ENCODE measurements around the gene ARL6IP6. TPM values are rescaled to one million over a fixed set of nuclear protein-coding genes. Genes with fewer than 3 reads are reported as not detected.

Gene ARL6IP6
- polyA plus RNA-seq, 1 of the 3 experiments (the other 2 are of a cell fraction), result 25.8 TPM

DNA sequence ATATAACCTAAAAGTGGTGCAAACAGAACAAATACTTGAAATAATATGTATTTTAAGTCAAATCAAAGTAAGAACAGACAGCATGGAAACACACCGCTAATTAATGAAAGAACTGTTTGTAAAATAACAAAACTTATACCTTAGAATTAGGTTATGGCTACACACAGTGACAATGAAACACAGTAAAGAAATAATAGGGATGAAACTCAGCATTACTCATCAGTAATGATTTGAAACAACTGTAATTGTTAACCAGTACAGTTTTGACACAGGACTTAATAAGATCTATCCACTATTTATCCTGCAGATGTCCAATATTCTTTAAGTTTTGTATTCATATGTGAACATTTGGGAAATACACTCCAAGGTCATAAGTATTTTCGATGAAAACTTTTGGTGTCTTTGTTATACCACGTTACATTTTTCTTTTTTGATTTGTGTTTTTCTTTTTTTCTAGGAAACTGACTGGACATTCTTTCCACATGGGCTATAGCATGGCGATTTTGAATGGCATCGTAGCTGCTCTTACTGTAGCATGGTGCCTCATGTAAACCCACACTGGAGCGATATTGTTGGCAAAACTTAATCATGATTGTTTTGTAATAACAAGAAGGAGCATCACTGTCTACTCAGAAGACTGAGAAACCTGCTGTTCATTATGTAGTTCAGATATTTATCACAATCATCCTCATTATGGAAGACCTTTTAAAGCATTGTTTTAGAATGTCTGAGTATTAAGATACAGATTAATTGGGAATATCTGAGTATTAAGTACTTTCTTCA is 41.1 kb downstream of the ARL6IP6 start:
- Histone ChIP-seq H2AFZ (ENCODE audit: low read depth) (no peak overlapping the region), H3K79me2 (ENCODE audit: insufficient read depth) (no peaks in the 10 kb centered on the region), H3K9me3 (no peaks in the 10 kb centered on the region), H3K36me3 (replicated peaks in 1 of 2; ENCODE audit: control insufficient read depth in 1 of 2, insufficient read depth in 2 of 2, low read length in 1 of 2) (peaks cover 28 to 49% of the 10 kb centered on the region in 2 experiments), H3K9me2 (no peaks in the 10 kb centered on the region), H3K27me3 (ENCODE audit: insufficient read depth) (no peaks in the 10 kb centered on the region), H3K4me2 (no peak overlapping the region), H3K4me1 (ENCODE audit: control insufficient read depth in 1 of 2, insufficient read depth in 2 of 2, low read depth in 1 of 2, low read length in 1 of 2) (peaks cover 0 to 2% of the 10 kb centered on the region in 2 experiments; a peak in 1 of 4 replicates), H3F3A (replicated peaks; ENCODE audit: insufficient read depth) (peaks cover 6% of the 10 kb centered on the region), H3K27ac (ENCODE audit: low read depth in 2 of 2, low read length in 1 of 2) (no peak overlapping the region), H3K9ac (no peak overlapping the region), H3K4me3 (ENCODE audit: low read depth in 2 of 2, low read length in 1 of 2) (no peak overlapping the region), H4K20me1 (ENCODE audit: insufficient read depth) (no peaks in the 10 kb centered on the region)
- WGBS (ENCODE audit: low lambda C conversion rate), result 98% methylated on average over 6 of the region's 6 CpGs
- ChIA-PET CTCF (interaction anchor here (0.6 to 1.1 kb wide), 2 partner anchors 13 to 1136 kb away, joined by 3 read pairs; no protein-coding TSS in a partner anchor), POLR2A (no interaction called here)
- no peak for TF ChIP-seq PBX3 (IDR thresholded peaks at IDR 0.05)
- no peak for TF ChIP-seq IRF3 (IDR thresholded peaks at IDR 0.05; ENCODE audit: low read depth, low read length)
- TF ChIP-seq YY1 (IDR thresholded peaks at IDR 0.05; ENCODE audit: low read depth), result no peak
- TF ChIP-seq TCF12 (IDR thresholded peaks at IDR 0.05), result no peak
- no peak for TF ChIP-seq SIN3A (IDR thresholded peaks at IDR 0.05; ENCODE audit: borderline replicate concordance, low read depth, low read length)
- TF ChIP-seq NRF1 (IDR thresholded peaks at IDR 0.05; ENCODE audit: low read depth, low read length), result no peak
- TF ChIP-seq RFX5 (IDR thresholded peaks at IDR 0.05; ENCODE audit: low read length), result no peak
- TF ChIP-seq USF2 (IDR thresholded peaks at IDR 0.05; ENCODE audit: borderline replicate concordance, low read depth, low read length), result no peak
- no peak for TF ChIP-seq EZH2phosphoT487 (IDR thresholded peaks at IDR 0.05; ENCODE audit: borderline replicate concordance, low read depth)
- no peak for TF ChIP-seq TAF1 (IDR thresholded peaks at IDR 0.05; ENCODE audit: borderline replicate concordance, low read depth, low read length)
- no peak for TF ChIP-seq TEAD4 (IDR thresholded peaks at IDR 0.05; ENCODE audit: borderline replicate concordance, insufficient read depth)
- TF ChIP-seq, protein P1, sequence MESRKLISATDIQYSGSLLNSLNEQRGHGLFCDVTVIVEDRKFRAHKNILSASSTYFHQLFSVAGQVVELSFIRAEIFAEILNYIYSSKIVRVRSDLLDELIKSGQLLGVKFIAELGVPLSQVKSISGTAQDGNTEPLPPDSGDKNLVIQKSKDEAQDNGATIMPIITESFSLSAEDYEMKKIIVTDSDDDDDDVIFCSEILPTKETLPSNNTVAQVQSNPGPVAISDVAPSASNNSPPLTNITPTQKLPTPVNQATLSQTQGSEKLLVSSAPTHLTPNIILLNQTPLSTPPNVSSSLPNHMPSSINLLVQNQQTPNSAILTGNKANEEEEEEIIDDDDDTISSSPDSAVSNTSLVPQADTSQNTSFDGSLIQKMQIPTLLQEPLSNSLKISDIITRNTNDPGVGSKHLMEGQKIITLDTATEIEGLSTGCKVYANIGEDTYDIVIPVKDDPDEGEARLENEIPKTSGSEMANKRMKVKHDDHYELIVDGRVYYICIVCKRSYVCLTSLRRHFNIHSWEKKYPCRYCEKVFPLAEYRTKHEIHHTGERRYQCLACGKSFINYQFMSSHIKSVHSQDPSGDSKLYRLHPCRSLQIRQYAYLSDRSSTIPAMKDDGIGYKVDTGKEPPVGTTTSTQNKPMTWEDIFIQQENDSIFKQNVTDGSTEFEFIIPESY (IDR thresholded peaks at IDR 0.05; ENCODE audit: borderline replicate concordance, low read depth), result no peak
- TF ChIP-seq NFIC (IDR thresholded peaks at IDR 0.05; ENCODE audit: borderline replicate concordance), result no peak
- no peak for TF ChIP-seq EP300 (IDR thresholded peaks at IDR 0.05; ENCODE audit: borderline replicate concordance in 1 of 2, low read depth in 1 of 2, low read length in 1 of 2)
- TF ChIP-seq, protein P2, sequence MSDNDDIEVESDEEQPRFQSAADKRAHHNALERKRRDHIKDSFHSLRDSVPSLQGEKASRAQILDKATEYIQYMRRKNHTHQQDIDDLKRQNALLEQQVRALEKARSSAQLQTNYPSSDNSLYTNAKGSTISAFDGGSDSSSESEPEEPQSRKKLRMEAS (IDR thresholded peaks at IDR 0.05; ENCODE audit: low read depth), result no peak
- no peak for TF ChIP-seq MXI1 (IDR thresholded peaks at IDR 0.05; ENCODE audit: low read depth, low read length)
- no peak for TF ChIP-seq GATA2 (CRISPR knock-in tag; IDR thresholded peaks at IDR 0.05)
- TF ChIP-seq FOXM1 (IDR thresholded peaks at IDR 0.05; ENCODE audit: low read depth), result no peak
- TF ChIP-seq JUND (IDR thresholded peaks at IDR 0.05), result no peak
- DNase-seq, result no peak
